DMS153 treated with DMSO at 0.1 percent for 48 hours (cell line): ENCODE results near the gene CDKN1C.

Source experiments
- DNase-seq: peaks from one replicate; lab custom pipeline; 2025; ENCODE audit not compliant: unreplicated experiment; lab: John Stamatoyannopoulos, UW

The CDKN1C gene

DNA sequence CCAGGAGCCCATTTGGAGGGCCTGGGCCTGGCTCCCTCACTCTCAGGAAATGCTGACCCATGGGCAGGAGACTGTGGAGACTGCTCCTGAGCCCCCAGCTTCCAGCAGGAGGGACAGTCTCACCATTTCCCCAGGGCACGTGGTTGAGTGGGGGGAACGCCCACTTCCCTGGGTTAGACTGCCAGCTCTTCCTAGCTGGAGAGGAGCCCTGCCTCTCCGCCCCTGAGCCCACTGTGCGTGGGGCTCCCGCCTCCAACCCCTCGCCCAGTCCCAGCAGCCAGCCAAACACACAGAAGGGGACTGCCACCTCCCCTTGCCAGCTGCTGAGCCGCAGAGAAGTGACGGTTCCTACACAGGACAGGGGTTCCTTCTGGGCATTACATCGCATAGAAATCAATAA lies 37.1 kb downstream of the CDKN1C start:
- DNase-seq = no peak

DNA sequence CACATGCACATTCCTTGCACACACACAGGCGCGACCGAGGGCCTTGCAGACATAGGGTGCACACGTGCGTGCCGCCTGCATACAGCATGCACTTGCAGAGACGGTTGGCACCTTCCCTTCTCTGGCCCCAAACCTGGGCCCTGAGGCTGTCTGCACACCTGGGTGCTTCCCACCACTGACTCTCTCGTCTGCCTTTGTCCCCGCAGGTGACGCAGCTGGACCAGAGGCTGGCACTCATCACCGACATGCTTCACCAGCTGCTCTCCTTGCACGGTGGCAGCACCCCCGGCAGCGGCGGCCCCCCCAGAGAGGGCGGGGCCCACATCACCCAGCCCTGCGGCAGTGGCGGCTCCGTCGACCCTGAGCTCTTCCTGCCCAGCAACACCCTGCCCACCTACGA lies 38.0 kb downstream of the CDKN1C start:
- DNase-seq = no peak

DNA sequence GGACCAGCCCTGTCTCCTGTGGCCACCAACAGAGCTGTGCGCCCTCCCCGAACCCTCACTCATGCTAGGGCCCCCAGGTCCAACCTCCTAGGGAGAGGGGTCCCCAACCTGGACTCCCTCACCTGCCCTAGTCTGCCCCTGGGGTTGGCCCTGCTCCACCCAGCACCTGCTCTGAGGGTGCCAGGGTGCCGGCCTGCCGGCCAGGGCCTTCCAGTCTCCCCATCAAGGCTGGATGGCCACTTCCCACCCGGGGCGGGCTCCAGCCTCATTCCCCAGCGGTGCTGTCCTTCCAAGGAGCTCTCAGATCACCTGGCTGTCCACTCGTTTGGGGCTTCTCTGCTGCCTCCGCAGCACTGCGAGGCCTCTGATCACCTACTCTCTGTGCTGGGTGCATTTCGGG lies 39.1 kb downstream of the CDKN1C start:
- DNase-seq = no peak

DNA sequence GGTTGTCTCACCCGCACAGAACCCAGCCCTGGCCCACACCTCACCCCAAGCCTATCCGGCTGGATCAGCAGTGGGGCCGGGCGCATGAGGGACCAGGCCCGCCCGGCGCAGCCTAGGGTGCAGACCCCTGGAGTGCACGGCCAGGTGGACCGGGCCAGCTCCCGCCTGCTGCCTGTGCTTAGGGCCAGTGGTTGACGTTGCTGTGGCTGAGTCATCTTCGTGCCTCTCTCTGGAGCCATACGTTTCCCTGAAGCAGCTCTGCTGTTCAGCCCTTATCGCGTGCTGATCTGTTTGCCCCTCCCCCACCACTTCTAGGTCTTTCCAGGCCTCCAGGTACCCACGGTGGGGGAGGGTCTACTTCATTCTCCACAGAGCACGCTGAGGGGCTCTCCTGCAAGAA lies 39.5 kb downstream of the CDKN1C start:
- DNase-seq = no peak

DNA sequence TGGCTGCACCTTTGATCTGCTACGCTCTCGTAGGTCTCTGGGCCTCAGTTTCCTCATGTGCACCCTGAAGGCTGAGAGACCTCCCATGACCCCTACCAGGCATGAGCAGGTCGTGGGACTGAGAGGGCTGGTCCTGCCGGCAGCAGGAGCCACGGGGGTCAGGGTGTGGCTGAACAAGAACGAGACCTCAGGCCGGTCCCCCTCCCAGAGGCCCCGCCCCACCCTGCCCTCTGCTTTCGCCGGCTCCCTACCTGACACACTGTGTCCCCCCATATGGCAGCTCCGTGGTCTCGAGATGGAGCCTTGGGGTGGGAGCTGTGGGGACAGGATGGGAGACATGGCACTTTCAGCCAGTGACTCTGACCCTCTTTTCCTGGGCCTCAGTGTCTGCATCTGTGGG lies 40.6 kb downstream of the CDKN1C start:
- no peak for DNase-seq

DNA sequence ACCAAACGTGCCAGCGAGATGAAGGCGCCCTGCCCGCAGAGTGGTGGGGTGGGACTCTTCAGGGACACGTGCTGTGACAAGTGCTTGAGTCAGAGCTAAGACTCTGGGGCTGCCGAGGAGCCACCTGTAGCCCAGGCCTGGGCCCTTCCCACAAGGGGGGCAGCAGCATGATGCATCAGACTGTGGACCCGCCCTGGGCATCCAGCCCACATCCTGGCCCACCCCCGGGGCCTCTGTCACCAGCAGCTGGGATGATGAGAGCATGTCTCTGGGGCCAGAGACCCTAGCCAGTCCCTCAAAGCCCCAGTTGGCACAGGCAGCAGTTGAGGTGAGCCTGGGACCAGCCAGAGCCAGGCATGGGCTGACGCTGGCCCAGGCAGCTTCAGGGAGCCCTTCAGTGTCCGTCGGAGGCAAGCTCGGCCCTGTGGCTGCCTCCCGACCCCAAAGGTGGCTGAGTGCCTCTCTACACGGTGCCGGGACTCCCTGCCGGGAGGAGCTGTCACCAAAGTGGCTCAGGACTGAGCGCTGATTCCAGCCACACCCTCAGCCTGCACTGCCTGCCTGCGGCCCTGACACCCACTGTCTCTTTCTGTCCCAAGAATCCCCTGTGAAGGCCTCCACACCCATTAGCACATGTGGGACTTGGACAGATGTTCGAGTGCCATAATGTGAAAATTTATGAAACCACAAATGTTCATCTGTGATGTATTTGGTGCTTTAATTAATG lies 41.3 kb downstream of the CDKN1C start:
- DNase-seq = no peak

DNA sequence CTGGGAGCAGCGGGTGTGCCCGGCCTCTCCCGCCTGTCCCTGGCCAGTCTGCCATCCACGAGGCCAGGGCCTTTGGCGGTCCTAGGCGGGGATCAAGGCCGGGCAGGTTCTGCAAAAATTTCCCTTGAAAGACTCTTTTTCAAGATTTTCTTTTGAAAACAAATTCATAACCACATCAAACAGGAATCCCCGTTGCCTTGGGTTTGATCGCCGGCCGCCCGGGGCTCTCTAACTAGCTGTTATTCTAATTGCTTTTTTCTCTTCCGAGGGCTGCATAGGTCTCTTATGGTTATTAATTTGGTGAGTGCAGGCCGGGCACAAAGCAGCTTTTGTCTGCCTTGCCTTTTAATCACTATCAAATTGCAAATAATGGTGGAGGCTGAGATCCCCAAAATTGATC lies 42.0 kb downstream of the CDKN1C start:
- DNase-seq = no peak

DNA sequence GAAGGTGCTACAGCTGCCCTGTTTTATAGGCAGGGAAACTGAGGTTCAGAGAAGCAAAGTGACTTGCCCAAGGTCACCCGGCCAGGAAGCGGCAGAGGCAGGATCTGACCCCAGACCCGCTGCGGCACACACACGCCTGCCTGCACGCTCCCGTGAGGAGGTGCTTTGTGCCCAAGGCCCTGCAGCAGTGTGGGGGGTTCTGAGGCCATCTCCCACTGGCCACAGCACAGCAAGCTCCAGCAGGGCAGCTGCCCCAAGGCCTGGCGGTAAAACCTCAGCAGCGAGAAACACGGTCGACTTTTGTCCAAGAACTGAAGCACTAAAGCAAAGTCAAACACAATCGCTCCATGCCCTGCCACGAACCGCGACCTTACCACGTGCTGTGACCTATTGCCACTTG lies 42.7 kb downstream of the CDKN1C start:
- no peak for DNase-seq

DNA sequence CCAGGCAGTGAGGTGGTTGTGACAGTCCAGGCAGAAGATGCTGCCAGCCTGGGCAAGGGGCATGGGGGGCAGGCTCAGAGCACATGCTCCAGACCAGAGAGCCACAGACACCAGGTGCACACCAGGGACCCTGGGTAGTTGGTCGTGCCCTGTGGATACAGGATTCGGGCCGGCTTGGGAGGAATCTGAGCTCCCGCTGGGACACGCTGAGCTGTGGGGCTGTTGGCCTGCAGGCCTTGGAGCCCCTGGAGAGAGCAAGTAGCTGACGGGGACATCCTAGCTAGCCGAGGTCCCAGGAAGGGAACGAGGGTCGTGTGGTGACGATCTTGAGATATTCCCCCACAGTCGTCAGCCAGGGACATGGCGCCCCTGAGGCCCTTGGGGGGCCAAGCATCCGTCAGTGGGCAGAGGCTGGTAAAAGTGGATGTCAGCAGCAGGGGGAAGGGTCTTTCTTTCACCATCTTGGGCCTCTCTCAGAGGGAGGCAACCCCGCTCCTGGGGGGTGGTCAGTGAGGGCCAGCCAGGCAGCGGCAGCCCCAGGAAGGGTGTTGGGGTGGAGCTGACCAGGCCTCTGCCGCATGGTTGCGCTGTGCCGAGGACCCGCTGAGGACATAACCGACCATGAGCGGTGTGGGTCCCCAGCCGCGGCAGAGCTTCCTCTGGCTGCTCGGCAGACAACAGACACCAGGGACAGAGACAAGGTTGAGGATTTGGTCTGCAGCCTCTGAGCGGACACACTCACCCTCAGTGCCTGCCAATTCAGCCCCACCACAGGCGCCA lies 44.0 kb downstream of the CDKN1C start:
- DNase-seq = no peak

DNA sequence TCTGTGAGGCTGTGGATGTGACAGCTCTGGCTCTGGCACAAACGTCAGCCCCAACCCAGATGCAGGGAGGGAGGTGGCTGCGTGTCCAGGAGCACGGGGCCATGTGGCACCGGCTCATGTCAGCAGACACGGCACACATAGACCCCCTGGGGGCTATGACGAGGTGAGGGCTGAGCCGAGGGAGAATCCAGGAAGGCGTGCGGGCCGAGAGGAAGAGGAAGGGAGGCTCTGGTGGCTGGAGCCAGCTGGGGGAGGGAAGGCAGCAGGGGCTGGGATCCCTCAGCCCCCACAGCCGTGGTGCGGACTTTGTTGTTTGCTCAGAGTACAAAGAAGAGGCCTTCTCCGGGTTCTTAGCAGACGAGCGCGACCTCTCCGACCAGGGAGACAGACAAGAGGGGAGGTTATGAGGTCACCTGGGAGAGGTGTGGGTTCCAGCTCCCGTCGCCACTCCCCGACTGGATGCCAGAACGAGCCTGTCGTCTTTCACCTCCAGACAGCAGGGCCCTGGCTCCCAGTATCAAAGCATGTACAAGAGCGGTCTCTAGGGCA lies 46.1 kb downstream of the CDKN1C start:
- DNase-seq = no peak

DNA sequence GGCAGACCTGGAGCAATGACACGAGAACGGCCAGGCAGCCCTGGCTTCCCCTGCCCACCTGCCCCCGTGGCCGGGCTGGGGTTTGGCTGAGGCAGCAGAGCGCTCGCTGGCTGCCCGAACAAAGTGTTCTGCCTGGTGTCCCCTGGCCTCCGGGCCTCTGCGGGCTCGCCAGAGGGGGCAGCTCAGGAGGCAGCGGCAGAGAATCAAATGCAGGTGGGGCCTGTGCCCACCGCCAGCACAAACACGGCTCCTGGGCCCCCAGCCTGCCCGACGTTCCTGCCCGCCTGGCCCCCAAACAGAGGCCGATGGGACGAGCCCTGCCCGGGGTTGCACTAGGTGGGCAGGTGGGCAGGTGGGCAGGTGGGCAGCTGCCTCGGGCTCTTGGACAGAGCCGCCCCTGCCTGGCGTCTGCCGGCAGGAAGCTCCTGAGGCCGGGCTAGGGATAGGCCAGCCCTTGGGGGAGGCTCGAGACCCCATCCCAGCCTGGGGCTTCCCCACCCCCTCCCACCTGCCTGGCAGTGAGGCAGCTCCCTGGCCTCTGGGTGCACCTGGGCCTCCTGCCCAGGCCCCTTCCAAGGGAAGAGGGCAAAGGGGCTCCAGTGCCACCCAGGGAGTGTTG lies 46.8 kb downstream of the CDKN1C start:
- DNase-seq = no peak

DNA sequence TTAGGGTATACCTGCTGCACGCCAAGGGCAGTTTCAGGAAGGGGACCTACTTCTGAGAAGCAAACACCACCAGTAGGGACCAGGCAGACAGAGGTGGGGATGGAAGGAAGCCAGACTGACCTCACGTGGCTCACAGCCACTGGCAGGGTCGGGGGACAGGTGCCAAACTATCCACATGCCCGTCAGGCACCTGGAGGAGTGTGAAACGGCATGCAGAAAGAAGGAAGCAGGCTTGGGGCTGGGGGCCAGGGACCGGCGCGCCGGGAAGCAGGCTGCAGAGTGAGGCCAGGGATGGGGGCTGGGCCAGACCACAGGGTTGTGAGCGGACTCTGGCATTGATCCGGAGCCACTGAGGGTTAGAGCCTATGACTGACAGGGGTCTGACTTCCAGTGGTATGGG lies 47.5 kb downstream of the CDKN1C start:
- DNase-seq = no peak

DNA sequence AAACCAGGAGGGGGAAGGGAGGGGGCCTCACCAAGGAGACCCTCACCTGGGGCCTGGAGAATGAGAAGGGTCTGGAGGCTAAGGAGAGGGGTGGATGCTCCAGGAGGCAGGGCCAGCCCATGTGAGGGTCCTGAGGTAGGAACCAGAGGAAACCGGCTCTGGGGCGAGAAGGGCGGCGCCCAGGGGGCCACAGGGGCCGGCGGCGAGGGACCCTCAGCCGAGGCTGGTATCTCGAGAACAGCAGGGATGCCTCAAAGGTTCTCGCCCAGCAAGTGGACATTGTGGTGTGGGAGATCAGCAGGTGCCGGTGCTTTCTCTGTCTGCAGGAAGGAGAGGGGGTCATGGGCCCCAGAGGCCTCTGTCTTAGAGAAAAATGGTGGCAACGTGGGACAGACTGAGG lies 47.9 kb downstream of the CDKN1C start:
- no peak for DNase-seq

DNA sequence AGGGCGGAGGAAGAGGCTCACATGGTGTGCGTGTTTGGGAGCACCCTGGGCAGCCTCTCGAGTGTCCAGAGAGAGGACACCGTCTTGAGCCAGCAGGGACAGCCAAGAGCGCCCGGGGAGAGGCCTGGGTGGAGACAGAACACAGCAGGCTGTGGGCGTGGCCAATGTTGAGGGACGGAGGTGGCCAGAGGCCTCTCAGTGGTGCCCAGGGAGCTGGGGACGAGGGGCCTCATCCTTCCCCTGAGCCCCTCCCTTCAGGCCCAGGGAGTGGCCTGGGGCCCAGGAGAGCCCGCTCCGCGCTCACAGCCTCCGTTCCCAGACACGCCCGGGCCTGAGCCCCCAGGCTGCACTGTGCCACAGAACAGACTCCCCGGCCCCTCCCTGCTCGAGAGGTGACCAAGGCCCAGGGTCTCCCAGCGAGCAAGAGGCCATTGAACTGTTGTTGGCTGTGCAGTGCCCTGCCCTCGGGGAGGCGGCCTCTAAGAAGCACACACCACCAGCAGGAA lies 48.4 kb downstream of the CDKN1C start:
- DNase-seq = no peak

DNA sequence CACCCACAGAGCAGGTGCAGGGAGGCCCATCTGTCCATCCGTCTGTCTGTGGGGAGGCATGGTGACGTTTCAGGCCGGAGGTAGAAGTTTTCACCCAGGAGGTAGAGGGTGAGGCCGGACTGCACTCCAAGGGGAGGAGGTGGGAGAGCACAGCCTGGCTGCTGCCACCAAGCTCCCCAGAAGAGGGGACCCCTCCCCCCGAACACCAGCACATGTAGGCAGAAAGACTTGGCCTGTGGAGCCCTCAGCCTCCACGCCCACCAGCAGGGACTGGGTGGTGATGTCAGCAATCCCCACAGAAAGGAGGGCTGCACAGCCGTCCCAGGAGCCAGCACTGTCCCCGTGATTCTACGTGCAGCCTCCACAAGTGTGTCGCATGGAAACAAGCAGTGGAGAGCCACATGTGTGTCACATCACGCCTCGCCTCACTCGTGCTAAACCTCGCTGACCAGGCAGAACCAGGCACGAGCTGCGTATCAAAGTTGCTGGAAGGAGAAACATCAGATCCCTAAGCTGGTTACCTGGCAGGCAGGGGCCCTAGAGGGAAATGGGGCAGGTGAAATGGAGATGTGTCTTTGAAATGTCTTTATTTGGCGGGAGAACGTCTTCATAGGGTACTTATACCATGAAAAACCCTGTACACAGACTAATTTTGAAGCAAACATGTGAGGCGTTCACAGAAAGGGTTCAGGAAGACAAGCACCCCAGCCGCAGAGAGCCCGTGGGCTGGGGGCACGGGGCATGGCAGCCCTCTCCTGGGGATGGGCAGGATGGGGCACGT lies 49.1 kb downstream of the CDKN1C start:
- DNase-seq = no peak

DNA sequence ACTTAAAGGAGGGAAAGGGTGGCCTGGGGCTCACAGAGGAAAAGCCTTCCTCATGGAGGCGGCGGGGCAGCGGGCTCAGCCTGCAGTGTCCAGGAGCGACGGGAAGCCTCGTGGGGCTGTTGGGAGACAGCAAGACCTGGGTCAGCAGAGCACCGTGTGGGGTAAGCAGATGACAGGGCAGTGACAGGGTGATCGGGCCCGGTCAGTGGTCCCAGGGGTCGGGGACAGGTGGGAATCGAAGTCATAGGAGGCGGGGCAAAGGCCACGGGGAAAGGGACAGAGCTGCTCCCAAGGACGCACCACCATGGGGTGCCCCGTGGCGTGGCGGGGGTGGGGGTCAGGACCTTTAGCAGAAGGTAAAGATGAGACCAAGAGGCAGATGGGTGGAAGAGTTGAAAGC lies 49.8 kb downstream of the CDKN1C start:
- DNase-seq = no peak

DNA sequence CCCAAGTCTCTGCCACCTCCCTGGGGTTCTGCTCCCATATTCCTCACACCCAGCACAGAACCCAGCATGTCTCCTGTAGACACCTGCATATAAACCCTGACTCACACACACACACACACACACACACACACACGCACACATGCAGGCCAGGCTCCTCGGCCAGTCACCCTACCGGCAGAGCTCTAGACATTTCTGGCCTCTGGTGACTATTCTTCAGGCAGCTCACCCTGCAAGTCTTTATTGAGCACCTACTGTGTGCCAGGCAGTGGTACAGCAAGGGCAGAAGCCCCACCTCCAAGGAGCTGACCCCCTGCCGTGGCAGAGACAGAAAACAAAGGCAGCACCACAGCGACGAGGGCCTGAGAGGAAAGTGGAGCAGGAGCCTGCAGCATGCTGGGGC lies 50.3 kb downstream of the CDKN1C start:
- no peak for DNase-seq

DNA sequence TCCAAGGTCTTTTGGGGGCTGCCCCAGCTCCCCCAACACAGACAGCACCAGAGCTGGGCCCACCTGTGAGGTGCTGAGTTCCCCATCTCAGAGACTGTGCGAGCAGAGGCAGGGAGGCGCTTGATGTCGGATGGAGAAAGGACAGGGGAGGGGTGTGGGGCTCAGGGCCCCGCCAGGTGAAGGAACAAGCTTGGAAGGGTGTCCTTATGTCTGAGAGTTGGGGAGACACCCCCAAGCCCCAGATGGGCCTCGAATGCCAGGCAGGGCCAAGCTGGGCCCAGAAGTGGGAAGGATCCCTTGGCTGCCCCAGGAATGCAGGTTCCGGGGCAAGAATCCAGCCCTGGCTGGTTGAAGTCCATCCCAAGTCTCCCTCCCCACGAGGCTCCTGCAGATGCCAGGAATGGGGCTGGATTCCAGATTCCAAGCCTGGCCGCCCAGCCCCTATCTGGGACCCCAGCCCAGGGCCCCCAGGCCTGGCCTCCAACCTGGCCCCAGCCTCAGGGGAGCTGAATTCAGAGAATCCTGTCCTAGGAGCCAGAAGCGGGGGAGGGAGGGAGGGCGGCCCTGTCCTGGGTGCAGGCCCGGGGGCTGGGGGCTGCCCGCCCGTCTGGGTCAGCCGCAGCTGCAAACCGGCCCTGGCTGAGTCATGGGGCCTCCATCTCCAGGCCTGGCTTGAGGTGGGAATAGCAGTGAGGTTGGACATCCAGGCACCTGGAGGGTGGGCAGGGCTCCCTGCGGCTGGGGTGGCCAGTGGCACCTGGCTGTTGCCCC lies 50.9 kb downstream of the CDKN1C start:
- DNase-seq = no peak

DNA sequence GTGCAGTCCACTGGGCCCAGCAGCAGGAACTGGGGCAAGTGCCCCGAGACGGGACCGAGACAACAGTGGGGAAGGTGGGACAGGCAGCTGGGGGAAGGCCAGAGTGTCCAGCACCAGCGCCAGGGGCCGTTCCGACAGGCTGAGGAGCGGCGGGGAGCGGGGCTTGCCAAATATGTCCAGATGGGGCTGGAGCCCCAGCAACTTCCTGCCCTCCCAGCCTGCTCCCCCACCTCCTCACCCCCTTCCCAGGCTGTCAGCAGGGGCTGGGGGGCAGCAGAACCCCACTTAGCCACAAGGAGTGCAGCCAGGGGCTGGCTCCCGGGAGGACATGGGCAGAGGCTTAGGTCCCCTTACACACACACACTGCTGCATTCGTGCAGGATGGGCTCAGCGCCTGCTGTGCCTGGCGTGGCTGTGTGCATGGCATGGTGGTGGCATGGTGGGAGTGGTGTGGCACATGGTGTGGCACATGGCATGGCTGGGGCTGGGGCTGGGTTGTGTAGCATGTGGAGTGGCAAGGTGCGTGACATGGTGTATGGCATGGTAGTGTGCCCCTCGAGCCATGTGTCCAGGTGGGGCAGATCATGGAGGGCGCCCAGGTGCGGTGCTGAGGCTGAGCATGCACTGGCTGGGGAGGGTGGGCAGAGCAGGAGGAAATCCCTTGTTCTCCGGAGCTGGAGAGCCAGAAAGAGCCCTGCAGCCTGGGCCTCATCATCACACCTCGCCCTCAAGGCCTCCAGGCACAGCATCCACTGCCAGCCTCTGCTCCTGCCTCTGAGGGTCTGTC lies 51.7 kb downstream of the CDKN1C start:
- no peak for DNase-seq
